DMS114 treated with DMSO at 0.1 percent for 48 hours (cell line): ENCODE data around the gene MOAP1.
"Not testable (repeated sequence)": the region's sequence is repeated elsewhere in the genome, so short reads cannot be mapped to it uniquely, and the experiment has no call there.

Source experiments
- DNase-seq: peaks from one replicate; lab custom pipeline; 2025; ENCODE audit not compliant: unreplicated experiment; lab: John Stamatoyannopoulos, UW

Gene MOAP1

GRCh38 chr14:93185349-93185720 is 638 bp upstream of the MOAP1 start:
- no peak for DNase-seq

GRCh38 chr14:93183596-93184317 is 940 bp downstream of the MOAP1 start:
- DNase-seq: no peak

GRCh38 chr14:93175492-93175891 is 9.2 kb downstream of the MOAP1 start:
- DNase-seq: no peak

- not testable (repeated sequence) for DNase-seq
These were observed 10.0 kb downstream of the MOAP1 start for GRCh38 chr14:93174731-93175130.

GRCh38 chr14:93173943-93174395 is 10.7 kb downstream of the MOAP1 start:
- DNase-seq: no peak

DNA sequence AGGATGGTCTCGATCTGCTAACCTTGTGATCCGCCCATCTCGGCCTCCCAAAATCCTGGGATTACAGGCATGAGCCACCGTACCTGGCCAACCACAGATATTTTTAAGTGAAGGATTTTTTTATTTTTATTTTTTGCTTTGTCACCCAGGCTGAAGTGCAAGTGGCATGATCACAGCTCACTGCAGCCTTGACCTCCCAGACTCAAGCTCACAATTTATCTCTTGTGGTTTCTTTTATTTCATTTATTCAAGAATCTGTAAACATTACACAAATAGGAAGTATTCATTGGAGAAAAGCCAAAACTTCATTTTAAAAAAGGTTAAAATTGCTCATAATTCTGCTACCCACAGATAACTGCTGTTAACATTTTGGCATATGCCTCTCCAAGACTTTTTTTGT is 13.3 kb downstream of the MOAP1 start:
- no peak for DNase-seq

- not testable (repeated sequence) for DNase-seq
These were observed 14.6 kb downstream of the MOAP1 start for GRCh38 chr14:93170141-93170540.

DNA sequence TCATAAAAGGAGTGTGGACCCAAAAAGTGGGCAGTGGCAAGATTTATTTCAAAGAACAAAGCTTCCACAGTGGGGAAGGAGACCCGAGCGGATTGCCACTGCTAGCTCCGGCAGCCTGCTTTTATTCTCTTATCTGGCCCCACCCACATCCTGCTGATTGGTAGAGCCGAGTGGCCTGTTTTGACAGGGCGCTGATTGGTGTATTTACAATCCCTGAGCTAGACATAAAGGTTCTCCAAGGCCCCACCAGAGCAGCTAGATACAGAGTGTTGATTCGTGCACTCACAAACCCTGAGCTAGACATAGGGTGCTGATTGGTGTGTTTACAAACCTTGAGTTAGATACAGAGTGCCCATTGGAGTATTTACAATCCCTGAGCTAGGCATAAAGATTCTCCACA is 15.1 kb downstream of the MOAP1 start:
- not testable (repeated sequence) for DNase-seq

GRCh38 chr14:93168610-93169009 is 16.1 kb downstream of the MOAP1 start:
- not testable (repeated sequence) for DNase-seq

DNA sequence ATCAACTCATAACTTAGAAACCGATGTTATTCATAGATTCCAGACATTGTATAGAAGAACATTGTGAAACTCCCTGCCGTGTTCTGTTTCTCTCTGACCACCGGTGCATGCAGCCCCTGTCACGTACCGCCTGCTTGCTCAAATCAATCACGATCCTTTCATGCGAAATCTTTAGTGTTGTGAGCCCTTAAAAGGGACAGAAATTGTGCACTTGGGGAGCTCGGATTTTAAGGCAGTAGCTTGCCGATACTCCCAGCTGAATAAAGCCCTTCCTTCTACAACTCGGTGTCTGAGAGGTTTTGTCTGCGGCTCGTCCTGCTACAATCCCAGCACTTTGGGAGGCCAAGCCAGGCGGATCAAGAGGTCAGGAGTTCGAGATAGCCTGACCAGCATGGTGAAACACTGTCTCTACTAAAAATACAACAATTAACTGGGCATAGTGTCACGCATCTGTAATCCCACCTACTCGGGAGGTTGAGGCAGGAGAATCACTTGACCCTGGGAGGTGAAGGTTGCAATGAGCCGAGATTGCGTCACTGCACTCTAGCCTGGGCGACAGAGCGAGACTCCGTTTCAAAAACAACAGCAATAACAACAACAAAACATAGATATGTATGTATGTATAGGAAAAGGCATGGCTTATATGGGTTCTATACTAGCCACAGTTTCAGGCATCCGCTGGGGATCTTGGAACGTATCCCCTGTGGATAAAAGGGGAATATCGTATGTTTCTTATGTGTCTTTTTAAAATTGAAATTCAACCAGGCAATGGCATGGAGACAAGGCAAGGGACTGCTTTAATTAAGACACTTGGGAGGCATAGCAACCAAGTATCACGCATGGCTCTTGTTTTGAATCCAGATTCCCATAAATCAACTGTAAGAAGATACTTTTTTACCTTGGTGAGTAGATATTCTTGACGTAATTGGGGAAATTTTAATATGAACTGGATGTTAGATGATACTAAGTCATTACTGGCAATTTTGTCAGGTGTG is 19.1 kb downstream of the MOAP1 start:
- DNase-seq: not testable (repeated sequence)

DNA sequence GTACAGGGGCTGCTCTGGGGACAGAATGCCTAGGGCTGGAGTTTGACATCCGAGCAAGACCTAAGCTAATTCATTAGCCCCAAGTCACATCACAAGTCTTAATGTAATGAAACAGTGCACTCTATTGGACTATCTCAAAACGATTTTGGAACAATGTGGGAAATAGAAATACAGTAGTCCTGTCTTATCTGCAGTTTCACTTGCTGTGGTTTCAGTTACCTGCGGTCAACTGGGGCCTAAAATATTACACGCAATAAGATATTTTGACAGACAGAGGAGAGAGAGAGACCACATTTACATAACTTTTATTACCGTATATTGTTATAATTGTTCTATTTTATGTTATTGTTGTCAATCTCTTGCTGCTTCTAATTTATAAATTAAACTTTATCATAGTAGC is 21.1 kb downstream of the MOAP1 start:
- DNase-seq: no peak

DNA sequence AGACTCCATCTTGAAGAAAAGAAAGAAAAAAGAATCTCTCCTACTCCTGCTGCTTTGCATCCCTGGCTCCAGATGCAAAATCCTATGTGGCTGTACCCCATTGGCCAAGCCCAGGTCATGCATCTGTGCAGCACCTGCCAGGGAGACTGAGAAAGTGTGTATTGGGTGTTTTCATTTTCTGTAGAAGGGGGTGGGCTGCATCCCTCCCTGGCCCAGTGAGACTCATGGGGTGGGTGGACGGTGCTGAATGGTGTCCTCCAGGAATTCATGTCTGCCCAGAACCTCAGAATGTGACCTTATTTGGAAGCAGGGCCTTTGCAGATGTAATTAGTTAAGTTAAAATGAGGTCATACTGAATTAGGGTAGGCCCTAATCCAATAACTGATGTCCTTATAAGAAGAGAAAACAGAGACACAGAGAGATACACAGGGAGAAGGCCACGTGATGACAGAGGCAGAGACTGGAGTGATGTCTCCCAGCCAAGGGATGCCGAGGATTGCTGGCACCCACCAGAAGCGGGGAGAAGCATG is 23.2 kb downstream of the MOAP1 start:
- no peak for DNase-seq

GRCh38 chr14:93160353-93160801 is 24.3 kb downstream of the MOAP1 start:
- DNase-seq: peak; percentile 21

DNA sequence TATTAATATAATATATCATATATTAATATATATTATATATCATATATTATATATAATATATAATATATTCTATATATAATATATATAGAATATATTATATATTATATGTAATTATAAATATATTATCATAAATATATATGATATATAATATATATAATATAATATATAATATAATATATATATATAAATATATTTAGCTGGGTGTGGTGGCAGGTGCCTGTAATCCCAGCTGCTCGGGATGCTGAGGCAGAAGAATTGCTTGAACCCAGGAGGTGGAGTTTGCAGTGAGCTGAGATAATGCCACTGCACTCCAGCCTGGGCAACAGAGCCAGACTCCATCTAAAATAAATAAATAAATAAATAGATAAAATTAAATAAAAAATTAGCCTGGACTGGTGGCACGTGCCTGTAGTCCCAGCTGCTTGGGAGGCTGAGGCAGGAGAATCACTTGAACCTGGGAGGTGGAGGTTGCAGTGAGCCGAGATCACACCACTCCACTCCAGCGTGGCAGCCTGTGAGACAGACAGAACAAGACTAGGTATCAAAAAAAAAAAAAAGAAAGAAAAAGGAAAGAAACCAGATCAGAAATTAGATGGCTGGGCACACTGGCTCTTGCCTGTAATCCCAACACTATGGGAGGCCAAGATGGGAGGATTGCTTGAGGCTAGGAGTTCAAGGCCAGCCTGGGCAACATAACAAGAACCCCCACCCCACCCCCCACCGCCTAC is 24.9 kb downstream of the MOAP1 start:
- not testable (repeated sequence) for DNase-seq

DNA sequence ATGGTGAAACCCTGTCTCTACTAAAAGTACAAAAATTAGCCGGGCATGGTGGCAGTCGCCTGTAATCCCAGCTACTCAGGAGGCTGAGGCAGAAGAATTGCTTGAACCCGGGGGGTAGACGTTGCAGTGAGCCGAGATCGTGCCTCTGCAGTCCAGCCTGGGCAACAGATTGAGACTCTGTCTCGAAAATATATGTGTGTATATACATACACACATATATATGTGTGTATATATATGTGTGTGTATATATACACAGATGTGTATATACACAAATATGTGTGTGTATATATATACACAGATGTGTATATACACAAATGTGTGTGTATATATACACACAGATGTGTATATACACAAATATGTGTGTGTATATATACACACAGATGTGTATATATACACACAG is 26.3 kb downstream of the MOAP1 start:
- DNase-seq: not testable (repeated sequence)

DNA sequence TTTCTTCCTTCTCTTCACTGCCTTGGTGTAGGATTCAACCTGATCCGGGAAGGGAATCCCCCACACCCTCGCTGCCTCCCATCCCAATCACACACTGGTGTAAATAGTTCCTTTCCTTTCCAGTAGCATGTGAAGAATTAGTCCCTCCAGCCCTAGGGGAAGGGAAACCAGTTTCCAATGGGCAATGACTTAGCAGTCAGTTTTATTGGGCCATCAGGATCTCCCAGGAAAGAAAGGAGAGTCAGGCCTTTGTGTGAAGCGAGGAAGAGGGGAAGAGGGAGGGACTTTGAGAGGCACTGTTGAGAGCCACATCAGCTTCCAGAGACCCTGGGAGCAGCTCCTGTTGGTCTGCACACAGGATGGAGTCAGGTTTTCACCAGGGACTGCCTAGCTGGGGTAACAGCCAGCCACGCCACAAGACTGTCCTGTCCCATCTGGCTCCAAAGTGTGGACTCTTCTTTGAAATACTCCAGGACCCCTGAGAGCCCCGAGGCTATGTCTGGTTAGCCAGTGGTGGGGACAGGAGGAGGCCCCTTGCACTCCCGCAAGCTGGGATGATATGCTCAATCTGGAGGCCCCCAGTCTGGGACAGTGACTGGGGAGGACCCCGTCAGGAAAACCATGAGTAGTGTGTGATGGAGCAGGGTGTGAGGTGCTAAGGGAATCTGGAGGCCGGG is 27.9 kb downstream of the MOAP1 start:
- DNase-seq: no peak

DNA sequence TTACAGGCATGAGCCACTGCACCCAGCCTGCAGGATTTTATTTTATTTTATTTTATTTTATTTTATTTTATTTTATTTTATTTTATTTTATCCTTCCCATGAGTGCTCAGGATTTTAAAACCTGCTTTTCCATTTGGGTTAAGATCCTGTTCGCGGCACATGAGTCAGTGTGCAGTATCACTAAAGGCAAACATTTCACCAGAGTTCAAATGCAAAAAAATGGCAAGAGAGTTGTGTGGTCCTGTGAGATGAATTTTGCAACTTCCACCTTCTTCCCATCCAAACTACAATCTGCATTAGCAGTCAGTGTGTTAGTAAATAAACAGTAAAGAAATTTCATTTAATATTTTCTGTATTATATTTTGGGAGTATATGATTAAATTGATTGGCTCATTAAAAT is 29.0 kb downstream of the MOAP1 start:
- DNase-seq: no peak

DNA sequence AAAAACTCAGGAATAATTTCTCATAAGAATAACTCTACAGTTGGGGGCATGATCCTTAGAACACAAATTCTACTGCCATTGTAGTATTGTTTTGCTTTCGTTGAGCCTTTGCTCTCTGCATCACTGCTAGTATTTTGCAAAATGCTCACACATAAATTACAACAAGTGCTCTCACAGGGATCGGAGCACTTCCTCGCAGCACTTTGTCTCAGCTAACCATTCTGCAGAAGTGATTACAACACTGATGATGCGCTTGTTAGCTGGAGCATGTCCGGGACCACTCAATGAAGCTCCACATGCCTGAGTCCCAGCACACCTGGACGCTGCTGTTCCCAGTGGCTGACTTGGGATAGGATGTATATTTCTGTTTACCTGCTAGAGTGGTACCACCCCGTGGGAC is 31.6 kb downstream of the MOAP1 start:
- DNase-seq: no peak

GRCh38 chr14:93150227-93151208 is 34.2 kb downstream of the MOAP1 start:
- DNase-seq: no peak
